Measurements from ENCODE around the gene SMYD3. TPM values are rescaled to one million over a fixed set of nuclear protein-coding genes. Genes with fewer than 3 reads are reported as not detected.

The SMYD3 gene
- total and polyA plus RNA-seq, 2 donors (not counting 1 experiment from before 2014, with no cell fraction given) = 9.7 to 37.2 TPM

GRCh38 chr1:246219508-246220030 is 287.5 kb downstream of the SMYD3 start:
- H3K27me3 ChIP-seq (replicated peaks in 1 of 4; ENCODE audit: control extremely low read depth in 1 of 4, control insufficient read depth in 3 of 4, insufficient read depth in 4 of 4, low read length in 3 of 4) = no peaks in the 10 kb centered on the region
- no peaks in the 10 kb centered on the region for H3K36me3 ChIP-seq (replicated peaks in 1 of 2; ENCODE audit: control extremely low read depth in 1 of 2, control insufficient read depth in 1 of 2, extremely low read depth in 1 of 2, insufficient read depth in 2 of 2, low read length in 1 of 2)
- POLR2A ChIA-PET = no interaction called here
- H3K4me2 ChIP-seq (replicated peaks; ENCODE audit: low read depth, low read length, poor library complexity, severe bottlenecking) = no peak overlapping the region
- CTCF ChIA-PET = no interaction called here
- Mint-ChIP-seq H3K27ac (no peak overlapping the region), H3K27me3 (no peaks in the 10 kb centered on the region), H3K4me1 (peaks cover 10% of the 10 kb centered on the region), H3K4me3 (no peak overlapping the region), H3K9me3 (ENCODE audit: insufficient read depth) (no peaks in the 10 kb centered on the region)
- H3K9ac ChIP-seq (ENCODE audit: low read length) = no peak overlapping the region
- H2AFZ ChIP-seq (ENCODE audit: insufficient read depth, low read depth, low read length, poor library complexity, severe bottlenecking) = no peak overlapping the region
- peaks cover 0 to 25% (median 0%) of the 10 kb centered on the region in 3 donors for H3K9me3 ChIP-seq (ENCODE audit: control extremely low read depth in 1 of 3, control insufficient read depth in 2 of 3, insufficient read depth in 1 of 3, low read length in 2 of 3)
- H4K20me1 ChIP-seq (ENCODE audit: control insufficient read depth, insufficient read depth, low read length, poor library complexity, severe bottlenecking) = no peaks in the 10 kb centered on the region
- H3K4me3 ChIP-seq (ENCODE audit: control extremely low read depth in 1 of 5, extremely low read depth in 1 of 5, insufficient read depth in 1 of 5, low read depth in 2 of 5, low read length in 4 of 5) = no peak overlapping the region
- DNase-seq (no peak), ATAC-seq (ENCODE audit: low read depth) (peak; percentile 70)
- intact Hi-C loops (cut with micrococcal nuclease) = no loop called here
- TF ChIP-seq EZH2 (IDR thresholded peaks at IDR 0.05; ENCODE audit: borderline replicate concordance, insufficient read depth, low read depth, low read length, poor library complexity, severe bottlenecking) (no peak), CTCF (IDR thresholded peaks at IDR 0.05) (no peak)
- H3K27ac ChIP-seq (ENCODE audit: low read length in 2 of 2) = no peak overlapping the region
- H3K79me2 ChIP-seq (ENCODE audit: control insufficient read depth, insufficient read depth, low read length) = no peaks in the 10 kb centered on the region
- 92% methylated on average over 10 of the region's 11 CpGs for WGBS (ENCODE audit: insufficient coverage)
- peaks cover 0 to 5% of the 10 kb centered on the region in 2 donors for H3K4me1 ChIP-seq (ENCODE audit: control insufficient read depth in 2 of 2, insufficient read depth in 2 of 2, low read length in 2 of 2)

- Histone ChIP-seq H3K36me3 (replicated peaks in 1 of 2; ENCODE audit: control extremely low read depth in 1 of 2, control insufficient read depth in 1 of 2, extremely low read depth in 1 of 2, insufficient read depth in 2 of 2, low read length in 1 of 2) (no peaks in the 10 kb centered on the region), H4K20me1 (ENCODE audit: control insufficient read depth, insufficient read depth, low read length, poor library complexity, severe bottlenecking) (no peaks in the 10 kb centered on the region), H3K4me2 (replicated peaks; ENCODE audit: low read depth, low read length, poor library complexity, severe bottlenecking) (no peak overlapping the region), H3K79me2 (ENCODE audit: control insufficient read depth, insufficient read depth, low read length) (no peaks in the 10 kb centered on the region), H3K4me3 (ENCODE audit: control extremely low read depth in 1 of 5, extremely low read depth in 1 of 5, insufficient read depth in 1 of 5, low read depth in 2 of 5, low read length in 4 of 5) (no peak overlapping the region), H3K9me3 (ENCODE audit: control extremely low read depth in 1 of 3, control insufficient read depth in 2 of 3, insufficient read depth in 1 of 3, low read length in 2 of 3) (peaks cover 0 to 25% (median 1%) of the 10 kb centered on the region in 3 donors), H3K27me3 (replicated peaks in 1 of 4; ENCODE audit: control extremely low read depth in 1 of 4, control insufficient read depth in 3 of 4, insufficient read depth in 4 of 4, low read length in 3 of 4) (no peaks in the 10 kb centered on the region), H2AFZ (ENCODE audit: insufficient read depth, low read depth, low read length, poor library complexity, severe bottlenecking) (no peak overlapping the region), H3K9ac (ENCODE audit: low read length) (no peak overlapping the region), H3K27ac (ENCODE audit: low read length in 2 of 2) (no peak overlapping the region), H3K4me1 (ENCODE audit: control insufficient read depth in 2 of 2, insufficient read depth in 2 of 2, low read length in 2 of 2) (peaks cover 0 to 5% of the 10 kb centered on the region in 2 donors)
- intact Hi-C loops (cut with micrococcal nuclease) = no loop called here
- TF ChIP-seq CTCF (IDR thresholded peaks at IDR 0.05) (no peak), EZH2 (IDR thresholded peaks at IDR 0.05; ENCODE audit: borderline replicate concordance, insufficient read depth, low read depth, low read length, poor library complexity, severe bottlenecking) (no peak)
- H3K27ac Mint-ChIP-seq = no peak overlapping the region
- ATAC-seq (ENCODE audit: low read depth) (no peak), DNase-seq (no peak)
- no CpG with 5 or more reads among the region's 2 CpGs for WGBS (ENCODE audit: insufficient coverage)
- H3K9me3 Mint-ChIP-seq (ENCODE audit: insufficient read depth) = no peaks in the 10 kb centered on the region
- POLR2A ChIA-PET = no interaction called here
- H3K4me3 Mint-ChIP-seq = no peak overlapping the region
- no peaks in the 10 kb centered on the region for H3K27me3 Mint-ChIP-seq
- peaks cover 10% of the 10 kb centered on the region for H3K4me1 Mint-ChIP-seq
- CTCF ChIA-PET = no interaction called here
Observed at GRCh38 chr1:246218686-246219085, 288.4 kb downstream of the SMYD3 start.
